H1 (cell line): ENCODE results near the gene PHKA2. TPM values are rescaled to one million over a fixed set of nuclear protein-coding genes. Genes with fewer than 3 reads are reported as not detected.

ENCODE experiments used
- CTCF ChIA-PET: fragments of 300-600 bp; sonication (Branson Sonifier 250); formaldehyde crosslinking; loops from one replicate; lab custom pipeline; 2021; ENCODE audit not compliant: partially characterized antibody; lab: Charles Lee
- POLR2A ChIA-PET: fragments of 300-600 bp; sonication (Branson Sonifier 250); formaldehyde crosslinking; loops from one replicate; lab custom pipeline; 2021; ENCODE audit warnings: inconsistent platforms; ENCODE audit not compliant: partially characterized antibody; lab: Charles Lee
- DNase-seq, 2 experiments: peaks; one replicate each; pipeline versions ENCODE4 v3.0.0 to v3.0.0-alpha.2; 2010 to 2022; ENCODE audit warnings: low spot score in 2 of 2, low read depth in 1 of 2, mixed read lengths in 1 of 2
- FAIRE-seq: peaks from 2 replicates; lab custom pipeline; 2011; peaks lifted over from hg19 to GRCh38; lab: Jason Lieb, UNC
- H2AFZ ChIP-seq: 2 replicates; pipeline ENCODE4 v1.8.1; 2012; ENCODE audit warnings: low read length, inconsistent platforms
- H2AK5ac ChIP-seq: 2 replicates; pipeline ENCODE4 v1.6.1; 2013; ENCODE audit warnings: low read depth, low read length
- H2BK120ac ChIP-seq: replicated peaks from 2 replicates; pipeline ENCODE3; 2013; ENCODE audit warnings: low read depth, low read length, inconsistent platforms
- H2BK12ac ChIP-seq: 2 replicates; pipeline ENCODE4 v1.6.1; 2013; ENCODE audit warnings: low read depth, low read length
- H2BK15ac ChIP-seq: 2 replicates; pipeline ENCODE4 v1.6.1; 2013; ENCODE audit warnings: low read length
- H2BK20ac ChIP-seq: 2 replicates; pipeline ENCODE4 v1.6.1; 2013; ENCODE audit warnings: low read length
- H2BK5ac ChIP-seq: 2 replicates; pipeline ENCODE4 v1.6.1; 2013; ENCODE audit warnings: low read depth, low read length
- H3K14ac ChIP-seq: 2 replicates; pipeline ENCODE4 v1.6.1; 2013; ENCODE audit warnings: inconsistent platforms; ENCODE audit not compliant: insufficient read length
- H3K18ac ChIP-seq: 2 replicates; pipeline ENCODE4 v1.6.1; 2013; ENCODE audit warnings: low read length; ENCODE audit errors: extremely low read depth
- H3K23ac ChIP-seq: 2 replicates; pipeline ENCODE4 v1.6.1; 2013; ENCODE audit warnings: inconsistent platforms; ENCODE audit not compliant: insufficient read length
- H3K23me2 ChIP-seq: 2 replicates; pipeline ENCODE4 v1.6.1; 2013; ENCODE audit warnings: low read depth, low read length
- H3K27ac ChIP-seq: 2 replicates; pipeline ENCODE4 v1.6.1; 2011; ENCODE audit warnings: low read depth, low read length, inconsistent platforms
- H3K27me3 ChIP-seq, 4 experiments: replicated peaks in 1 of 4; 1 replicate in 1 of 4; 2 replicates in 3 of 4; pipeline versions ENCODE4 v1.6.1 to v1.8.1; 2011 to 2013; ENCODE audit warnings: low read length in 3 of 4, mild to moderate bottlenecking in 3 of 4, inconsistent platforms in 2 of 4, mixed read lengths in 2 of 4, moderate library complexity in 1 of 4; ENCODE audit not compliant: control insufficient read depth in 3 of 4, insufficient read depth in 3 of 4; ENCODE audit errors: extremely low read depth in 1 of 4
- H3K36me3 ChIP-seq, 4 experiments: 2 replicates each; pipeline versions ENCODE4 v1.6.1 to v1.8.1; 2011 to 2013; ENCODE audit warnings: mild to moderate bottlenecking in 4 of 4, low read length in 3 of 4, moderate library complexity in 2 of 4, control low read depth in 1 of 4, inconsistent platforms in 1 of 4; ENCODE audit not compliant: insufficient read depth in 4 of 4, control insufficient read depth in 2 of 4
- H3K4ac ChIP-seq: replicated peaks from 2 replicates; pipeline ENCODE3; 2013; ENCODE audit warnings: low read length, low read depth, mixed read lengths, inconsistent platforms; ENCODE audit not compliant: insufficient read length
- H3K4me1 ChIP-seq, 4 experiments: replicated peaks in 1 of 4; 1 replicate in 1 of 4; 2 replicates in 3 of 4; pipeline versions ENCODE4 v1.6.1 to v1.8.1; 2011 to 2013; ENCODE audit warnings: low read length in 3 of 4, inconsistent platforms in 2 of 4, mixed read lengths in 1 of 4; ENCODE audit not compliant: insufficient read depth in 4 of 4, control insufficient read depth in 3 of 4
- H3K4me2 ChIP-seq, 2 experiments: 2 replicates each; pipeline versions ENCODE4 v1.6.1 to v1.8.1; 2011 to 2013; ENCODE audit warnings: low read depth in 2 of 2, low read length in 2 of 2, control low read depth in 1 of 2, inconsistent platforms in 1 of 2, mild to moderate bottlenecking in 1 of 2; ENCODE audit not compliant: insufficient read depth in 1 of 2
- H3K4me3 ChIP-seq, 4 experiments: fragments of 200-600, 300-600 bp in 1 of 4; sonication (generic), shearing (Covaris generic), sonication (Bioruptor Twin) in 1 of 4; 2 replicates each; pipeline versions ENCODE4 v1.5.1 to v1.8.1; 2011 to 2016; ENCODE audit warnings: low read length in 4 of 4, low read depth in 3 of 4, control low read depth in 2 of 4, inconsistent platforms in 2 of 4, mild to moderate bottlenecking in 2 of 4, mixed read lengths in 1 of 4, moderate library complexity in 1 of 4; ENCODE audit not compliant: insufficient read depth in 2 of 4; ENCODE audit errors: extremely low read depth in 1 of 4
- H3K56ac ChIP-seq: replicated peaks from 2 replicates; pipeline ENCODE3; 2013; ENCODE audit warnings: low read depth, mild to moderate bottlenecking, mixed read lengths, low read length, inconsistent platforms; ENCODE audit not compliant: insufficient read length
- H3K79me1 ChIP-seq: 2 replicates; pipeline ENCODE4 v1.6.1; 2013; ENCODE audit warnings: low read depth, low read length, control low read depth
- H3K79me2 ChIP-seq, 2 experiments: 2 replicates each; pipeline versions ENCODE4 v1.6.1 to v1.8.1; 2012 to 2013; ENCODE audit warnings: low read length in 2 of 2, mild to moderate bottlenecking in 2 of 2, inconsistent platforms in 1 of 2; ENCODE audit not compliant: insufficient read depth in 2 of 2, control insufficient read depth in 1 of 2
- H3K9ac ChIP-seq, 4 experiments: replicated peaks in 1 of 4; 1 replicate in 1 of 4; 2 replicates in 3 of 4; pipeline versions ENCODE4 v1.6.1 to v1.8.1; 2011 to 2013; ENCODE audit warnings: low read depth in 3 of 4, low read length in 3 of 4, control low read depth in 2 of 4, mild to moderate bottlenecking in 2 of 4, moderate library complexity in 2 of 4, inconsistent platforms in 1 of 4; ENCODE audit errors: extremely low read depth in 1 of 4
- H3K9me3 ChIP-seq, 2 experiments: 2 replicates each; pipeline versions ENCODE4 v1.6.1 to v1.8.1; 2012 to 2013; ENCODE audit warnings: mild to moderate bottlenecking in 2 of 2, moderate library complexity in 2 of 2, control low read depth in 1 of 2, inconsistent platforms in 1 of 2, low read depth in 1 of 2, low read length in 1 of 2, mixed read lengths in 1 of 2; ENCODE audit not compliant: insufficient read depth in 2 of 2
- H4K20me1 ChIP-seq, 2 experiments: replicated peaks in 1 of 2; 2 replicates each; pipeline versions ENCODE3 to v1.8.1; 2011 to 2013; ENCODE audit warnings: inconsistent platforms in 2 of 2, low read length in 2 of 2, mild to moderate bottlenecking in 1 of 2; ENCODE audit not compliant: insufficient read depth in 2 of 2, control insufficient read depth in 1 of 2
- H4K5ac ChIP-seq: 2 replicates; pipeline ENCODE4 v1.6.1; 2013; ENCODE audit warnings: low read length, low read depth, mixed read lengths, inconsistent platforms; ENCODE audit not compliant: insufficient read length
- H4K8ac ChIP-seq: 2 replicates; pipeline ENCODE4 v1.8.0; 2013; ENCODE audit warnings: mild to moderate bottlenecking, moderate library complexity, low read length, inconsistent platforms; ENCODE audit not compliant: insufficient read depth; ENCODE audit errors: extremely low read depth
- H4K91ac ChIP-seq: replicated peaks from 2 replicates; pipeline ENCODE3; 2013; ENCODE audit warnings: low read length, mixed read lengths, inconsistent platforms; ENCODE audit not compliant: insufficient read length
- CBX5 ChIP-seq: fragments of 300-800, 300-1000 bp; sonication (generic); IDR thresholded peaks from 2 replicates; pipeline ENCODE4 v1.7.1; 2016; ENCODE audit warnings: antibody characterized with exemption, low read length, low read depth
- CREB1 ChIP-seq: IDR thresholded peaks from 2 replicates; pipeline ENCODE4 v1.6.1; 2012; ENCODE audit warnings: inconsistent platforms
- SIX5 ChIP-seq: IDR thresholded peaks from 2 replicates; pipeline ENCODE4 v1.6.1; 2011; ENCODE audit warnings: mild to moderate bottlenecking, low read depth, low read length
- YY1 ChIP-seq: IDR thresholded peaks from 2 replicates; pipeline ENCODE4 v1.6.1; 2011; ENCODE audit warnings: low read depth, mild to moderate bottlenecking, low read length
- WGBS, 2 experiments: shearing (Covaris generic) in 1 of 2; methylation state at CpG; one replicate each; pipeline versions ENCODE4 v1.1.6 to v1.1.7; 2013 to 2015; ENCODE audit warnings: low lambda C conversion rate in 2 of 2, mixed read lengths in 2 of 2, inconsistent platforms in 1 of 2, low coverage in 1 of 2, missing lambda C conversion rate in 1 of 2; ENCODE audit not compliant: insufficient replicate concordance in 2 of 2, insufficient coverage in 1 of 2, insufficient read length in 1 of 2; ENCODE audit errors: extremely low coverage in 1 of 2, missing lambda C conversion rate in 1 of 2; 5-methylcytosine and 5-hydroxymethylcytosine counted together
- polyA plus RNA-seq, 7 experiments: library from polyadenylated mRNA; depleted of rRNA in 3 of 7; stranded (reverse) in 5 of 7; unstranded in 2 of 7; fragments of >200 nt in 5 of 7; fragments of 200-250 nt in 2 of 7; gene quantifications; 1 replicate in 5 of 7; 2 replicates in 1 of 7; 4 replicates in 1 of 7; pipeline versions ENCODE4 v1.2.1 to v1.2.3, GENCODE V29; 2011 to 2013; ENCODE audit warnings: missing spikeins in 2 of 7, mixed read lengths in 2 of 7
- total RNA-seq: library from RNA; stranded (reverse); fragmentation: NEBNext Ultra II Directional; extraction: Animal tissue kit (Norgen Biotek cat#: 25700); gene quantifications from 2 replicates; pipeline ENCODE4 v1.2.1, GENCODE V29; 2021

The PHKA2 gene
- total and polyA plus RNA-seq, 2 of the 8 experiments (the other 6 are each of a cell fraction or from before 2014, with no cell fraction given): 28.1 to 35.8 TPM

DNA sequence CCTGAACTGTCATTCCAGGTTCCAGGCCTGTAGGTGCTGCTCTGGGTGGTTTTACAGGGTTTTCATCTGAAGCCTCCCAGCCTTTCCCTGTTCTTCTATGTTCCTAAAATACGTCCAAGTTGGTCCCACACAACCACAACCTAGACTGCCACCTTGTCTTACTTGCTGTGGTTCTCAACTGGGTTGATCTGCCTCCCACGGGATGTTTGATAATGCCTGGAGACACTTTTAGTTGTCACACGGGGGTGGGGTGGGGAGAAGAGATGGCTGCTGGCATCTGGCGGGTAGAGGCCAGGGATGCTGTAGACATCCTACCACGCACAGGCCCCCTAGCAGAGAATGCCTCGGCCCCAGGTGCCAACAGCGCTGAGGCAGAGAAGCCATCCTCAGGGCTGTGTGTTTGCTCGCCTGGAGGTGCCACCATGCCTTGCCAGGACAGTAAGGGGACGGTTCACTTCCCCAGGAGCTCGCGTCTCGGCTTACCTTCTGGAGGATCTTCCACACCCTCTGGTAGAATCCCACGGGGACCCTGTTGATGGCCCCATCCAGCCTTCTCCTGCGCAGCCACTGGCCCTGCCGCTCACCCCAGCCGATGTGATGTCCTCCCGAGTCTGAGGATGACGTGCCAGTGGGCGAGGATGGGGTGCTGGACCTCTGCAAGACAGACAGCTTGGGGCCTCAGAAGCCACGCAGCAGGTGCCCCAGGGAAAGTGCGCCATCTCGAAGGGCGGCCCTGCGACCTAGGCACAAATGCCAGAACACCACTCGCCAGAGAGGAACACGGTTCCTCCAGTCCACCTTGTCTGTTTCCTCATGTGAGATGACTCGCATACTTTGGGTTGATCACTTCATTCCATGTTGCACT is 87.0 kb downstream of the PHKA2 start:
- Histone ChIP-seq H3K56ac (no peak overlapping the region), H2BK12ac (no peak overlapping the region), H3K79me1 (no peaks in the 10 kb centered on the region), H4K91ac (no peak overlapping the region), H2BK15ac (no peak overlapping the region), H4K20me1 (no peaks in the 10 kb centered on the region), H3K4ac (no peak overlapping the region), H2BK5ac (no peak overlapping the region), H3K4me1 (no peaks in the 10 kb centered on the region), H2AK5ac (no peak overlapping the region), H3K36me3 (peaks cover 0 to 3% (median 0%) of the 10 kb centered on the region in 4 experiments; a peak in 4 of 8 replicates), H3K9ac (no peak overlapping the region), H3K18ac (no peak overlapping the region), H4K8ac (no peak overlapping the region), H3K9me3 (no peaks in the 10 kb centered on the region), H3K27me3 (no peaks in the 10 kb centered on the region), H3K79me2 (no peaks in the 10 kb centered on the region), H3K4me3 (no peak overlapping the region), H3K23ac (no peak overlapping the region), H3K14ac (no peak overlapping the region), H3K23me2 (no peaks in the 10 kb centered on the region), H3K4me2 (no peak overlapping the region)
- POLR2A ChIA-PET: no interaction called here
- 100% methylated on average over 6 of the region's 27 CpGs; no CpG with 5 or more reads in 1 of the 2 experiments for WGBS, 2 experiments
- DNase-seq: no peak
- FAIRE-seq: no peak
- no peak for TF ChIP-seq CBX5
- TF ChIP-seq SIX5: no peak
- TF ChIP-seq YY1: no peak
- TF ChIP-seq CREB1: no peak
- TF ChIP-seq, all 59 proteins: peak for 0
- Histone ChIP-seq H2BK20ac (no peak overlapping the region), H4K5ac (no peak overlapping the region), H3K27ac (no peak overlapping the region), H2BK120ac (no peak overlapping the region), H2AFZ (no peak overlapping the region)
- CTCF ChIA-PET: interaction anchor here (0.5 to 1.2 kb wide), 2 partner anchors 353 to 505 kb away, joined by 3 read pairs; no protein-coding TSS in a partner anchor
